ENCODE data around the gene PIGB. TPM values are rescaled to one million over a fixed set of nuclear protein-coding genes. Genes with fewer than 3 reads are reported as not detected.
A peak's percentile ranks its signal among the peaks of the same experiment; 100 is the strongest.
"Not testable (repeated sequence)": the region's sequence is repeated elsewhere in the genome, so short reads cannot be mapped to it uniquely, and the experiment has no call there.

Gene PIGB
- total and polyA plus RNA-seq, 5 donors: 3.2 to 6.7 (median 5.3) TPM

- intact Hi-C loops (cut with DNase I): no loop called here
- ATAC-seq (no peak), DNase-seq (no peak)
- Histone ChIP-seq H3K4me3 (ENCODE audit: low read length) (no peak overlapping the region), H3K27ac (ENCODE audit: low read length) (no peak overlapping the region), H3K4me1 (ENCODE audit: control insufficient read depth, insufficient read depth, low read length) (peaks cover 4% of the 10 kb centered on the region), H3K9me3 (ENCODE audit: control insufficient read depth, low read length) (no peaks in the 10 kb centered on the region), H3K27me3 (ENCODE audit: control insufficient read depth, insufficient read depth) (no peaks in the 10 kb centered on the region)
- WGBS: 84% methylated on average over 6 of the region's 6 CpGs
Observed at GRCh38 chr15:55283379-55284147, 35.5 kb upstream of the PIGB start.

- H3K4me1 ChIP-seq (ENCODE audit: control insufficient read depth, insufficient read depth, low read length): peaks cover 4% of the 10 kb centered on the region
- intact Hi-C loops (cut with DNase I): no loop called here
- WGBS: 56% methylated on average over 1 of the region's 1 CpG
Observed at GRCh38 chr15:55284426-55284825, 34.6 kb upstream of the PIGB start.

GRCh38 chr15:55286442-55287189 lies 32.4 kb upstream of the PIGB start:
- H3K27ac ChIP-seq (ENCODE audit: low read length); DNase-seq; intact Hi-C loops (cut with DNase I); H3K9me3 ChIP-seq (ENCODE audit: control insufficient read depth, low read length); H3K4me1 ChIP-seq (ENCODE audit: control insufficient read depth, insufficient read depth, low read length); ATAC-seq; H3K4me3 ChIP-seq (ENCODE audit: low read length); H3K27me3 ChIP-seq (ENCODE audit: control insufficient read depth, insufficient read depth): not testable (repeated sequence)
- WGBS: 94% methylated on average over 10 of the region's 10 CpGs

More at GRCh38 chr15:55284426-55284825, 34.6 kb upstream of the PIGB start:
- H3K27me3 ChIP-seq (ENCODE audit: control insufficient read depth, insufficient read depth): no peaks in the 10 kb centered on the region
- no peak for ATAC-seq
- H3K27ac ChIP-seq (ENCODE audit: low read length): no peak overlapping the region
- H3K9me3 ChIP-seq (ENCODE audit: control insufficient read depth, low read length): no peaks in the 10 kb centered on the region
- no peak overlapping the region for H3K4me3 ChIP-seq (ENCODE audit: low read length)
- DNase-seq: no peak

- Histone ChIP-seq H3K4me3 (ENCODE audit: low read length) (no peak overlapping the region), H3K27ac (ENCODE audit: low read length) (no peak overlapping the region), H3K9me3 (ENCODE audit: control insufficient read depth, low read length) (no peaks in the 10 kb centered on the region), H3K4me1 (ENCODE audit: control insufficient read depth, insufficient read depth, low read length) (peaks cover 1% of the 10 kb centered on the region), H3K27me3 (ENCODE audit: control insufficient read depth, insufficient read depth) (no peaks in the 10 kb centered on the region)
- intact Hi-C loops (cut with DNase I): no loop called here
- ATAC-seq (no peak), DNase-seq (no peak)
- 94% methylated on average over 8 of the region's 8 CpGs for WGBS
Observed at GRCh38 chr15:55288006-55288717, 30.9 kb upstream of the PIGB start.

GRCh38 chr15:55289011-55289745 lies 29.8 kb upstream of the PIGB start:
- Histone ChIP-seq H3K4me3 (ENCODE audit: low read length) (peak overlapping the region; percentile 95), H3K4me1 (ENCODE audit: control insufficient read depth, insufficient read depth, low read length) (peaks cover 1% of the 10 kb centered on the region), H3K27ac (ENCODE audit: low read length) (peak overlapping the region; percentile 7), H3K27me3 (ENCODE audit: control insufficient read depth, insufficient read depth) (no peaks in the 10 kb centered on the region), H3K9me3 (ENCODE audit: control insufficient read depth, low read length) (no peaks in the 10 kb centered on the region)
- peak in 2 of 3 donors; percentile 21 to 54 for DNase-seq
- peak; percentile 61 to 65 for ATAC-seq
- WGBS: 3% methylated on average over 37 of the region's 37 CpGs
- intact Hi-C loops (cut with DNase I): no loop called here

GRCh38 chr15:55289746-55290527 lies 29.1 kb upstream of the PIGB start, which contains the start of gene RAB27A:
Gene RAB27A, minus strand, starts transcription at chr15:55289813. Its CDS starts 54,879 bp downstream, at chr15:55234934.
- intact Hi-C loops (cut with DNase I): loop anchor here (2.0 to 5.0 kb wide), 2 partner anchors 68 to 71 kb away; no protein-coding TSS in a partner anchor
- DNase-seq: peak; percentile 85 to 91 (median 87)
- ATAC-seq: peak; percentile 95 to 97
- WGBS: under 1% methylated on average over 69 of the region's 69 CpGs
- H3K27ac ChIP-seq (ENCODE audit: low read length): peak within 1 kb of the TSS; percentile 79
- no peaks in the 10 kb centered on the region for H3K9me3 ChIP-seq (ENCODE audit: control insufficient read depth, low read length)
- no peaks in the 10 kb centered on the region for H3K27me3 ChIP-seq (ENCODE audit: control insufficient read depth, insufficient read depth)
- peak within 1 kb of the TSS; percentile 95 for H3K4me3 ChIP-seq (ENCODE audit: low read length)
- H3K4me1 ChIP-seq (ENCODE audit: control insufficient read depth, insufficient read depth, low read length): no peaks in the 10 kb centered on the region

- DNase-seq (peak; percentile 83 to 93 (median 92)), ATAC-seq (peak; percentile 90 to 94)
- Histone ChIP-seq H3K4me1 (ENCODE audit: control insufficient read depth, insufficient read depth, low read length) (no peaks in the 10 kb centered on the region), H3K4me3 (ENCODE audit: low read length) (peak overlapping the region; percentile 95), H3K9me3 (ENCODE audit: control insufficient read depth, low read length) (no peaks in the 10 kb centered on the region), H3K27me3 (ENCODE audit: control insufficient read depth, insufficient read depth) (no peaks in the 10 kb centered on the region), H3K27ac (ENCODE audit: low read length) (no peak overlapping the region)
- WGBS: 18% methylated on average over 17 of the region's 17 CpGs
- intact Hi-C loops (cut with DNase I): loop anchor here (2.0 to 5.0 kb wide), 2 partner anchors 68 to 72 kb away; no protein-coding TSS in a partner anchor
Observed at GRCh38 chr15:55290528-55291057, 28.4 kb upstream of the PIGB start.

- no peak overlapping the region for H3K27ac ChIP-seq (ENCODE audit: low read length)
- ATAC-seq: no peak
- no peak overlapping the region for H3K4me3 ChIP-seq (ENCODE audit: low read length)
- no peak for DNase-seq
- intact Hi-C loops (cut with DNase I): no loop called here
- H3K27me3 ChIP-seq (ENCODE audit: control insufficient read depth, insufficient read depth): no peaks in the 10 kb centered on the region
- H3K9me3 ChIP-seq (ENCODE audit: control insufficient read depth, low read length): no peaks in the 10 kb centered on the region
- no peaks in the 10 kb centered on the region for H3K4me1 ChIP-seq (ENCODE audit: control insufficient read depth, insufficient read depth, low read length)
Observed at GRCh38 chr15:55297315-55297714, 21.7 kb upstream of the PIGB start.

- H3K4me1 ChIP-seq (ENCODE audit: control insufficient read depth, insufficient read depth, low read length); intact Hi-C loops (cut with DNase I); H3K4me3 ChIP-seq (ENCODE audit: low read length); H3K27ac ChIP-seq (ENCODE audit: low read length); H3K27me3 ChIP-seq (ENCODE audit: control insufficient read depth, insufficient read depth); H3K9me3 ChIP-seq (ENCODE audit: control insufficient read depth, low read length); ATAC-seq: not testable (repeated sequence)
- WGBS: 93% methylated on average over 17 of the region's 32 CpGs
- DNase-seq: peak in 1 of 3 donors; percentile 60
Observed at GRCh38 chr15:55302801-55303200, 16.2 kb upstream of the PIGB start.

Measured in right cardiac atrium (tissue), 5 donors.